Activated T-helper 1 cell treated with anti-CD3 and anti-CD28 coated beads, Interleukin-12 subunit alpha, Interleukin-12 subunit beta, Interleukin-2, Interleukin-4 antibody, amounts not matched to agents 30 ng/mL and 10 ng/mL and 1 ng/mL, durations not matched to agents 14 hours and 24 hours and 36 hours (primary cell): ENCODE measurements around the gene GPR152. TPM values are rescaled to one million over a fixed set of nuclear protein-coding genes. Genes with fewer than 3 reads are reported as not detected.
A peak's percentile ranks its signal among the peaks of the same experiment; 100 is the strongest.

ENCODE experiments used
- DNase-seq: peaks from one replicate; pipeline ENCODE4 v3.0.0; 2021; ENCODE audit warnings: low spot score
- H3K27ac Mint-ChIP-seq: one replicate; pipeline ENCODE4 v1.8.0; 2021; ENCODE audit warnings: mild to moderate bottlenecking, mixed read lengths
- H3K27me3 Mint-ChIP-seq: one replicate; pipeline ENCODE4 v1.8.0; 2022; ENCODE audit warnings: mild to moderate bottlenecking, moderate library complexity, mixed read lengths; ENCODE audit not compliant: insufficient read depth
- H3K36me3 Mint-ChIP-seq: one replicate; pipeline ENCODE4 v1.8.0; 2021; ENCODE audit warnings: low read depth, mixed read lengths
- H3K4me1 Mint-ChIP-seq: one replicate; pipeline ENCODE4 v1.8.0; 2021; ENCODE audit warnings: low read depth, mixed read lengths
- H3K4me3 Mint-ChIP-seq: one replicate; pipeline ENCODE4 v1.8.0; 2021; ENCODE audit warnings: mild to moderate bottlenecking, moderate library complexity, mixed read lengths
- H3K9me3 Mint-ChIP-seq: one replicate; pipeline ENCODE4 v1.8.0; 2021; ENCODE audit warnings: mixed read lengths
- intact Hi-C: fragments of 100-400 bp; cut with micrococcal nuclease; formaldehyde crosslinking; loops from one replicate; pipeline ENCODE4 v1.15.1; 2024
- total RNA-seq: library from RNA; stranded (reverse); gene quantifications from 2 replicates; pipeline ENCODE4 v1.2.3, GENCODE V29; 2022

GPR152 gene
- total RNA-seq, 1 donor from 2014 or later = not detected

- H3K9me3 Mint-ChIP-seq = no peaks in the 10 kb centered on the region
- intact Hi-C loops = no loop called here
- DNase-seq = no peak
Observed at GRCh38 chr11:67418476-67419281, 33.9 kb downstream of the GPR152 start.

GRCh38 chr11:67417425-67417824 lies 35.1 kb downstream of the GPR152 start:
- intact Hi-C loops = no loop called here
- peaks cover 26% of the 10 kb centered on the region for H3K4me1 Mint-ChIP-seq
- H3K27me3 Mint-ChIP-seq = peaks cover 20% of the 10 kb centered on the region

More at GRCh38 chr11:67418476-67419281, 33.9 kb downstream of the GPR152 start:
- Mint-ChIP-seq H3K27ac (no peak overlapping the region), H3K4me3 (peak overlapping the region; percentile 37), H3K27me3 (peaks cover 20% of the 10 kb centered on the region), H3K36me3 (no peaks in the 10 kb centered on the region), H3K4me1 (peaks cover 22% of the 10 kb centered on the region)

GRCh38 chr11:67416416-67417335 lies 35.9 kb downstream of the GPR152 start:
- intact Hi-C loops = no loop called here
- no peaks in the 10 kb centered on the region for H3K9me3 Mint-ChIP-seq
- H3K27ac Mint-ChIP-seq = peak overlapping the region; percentile 15
- peaks cover 33% of the 10 kb centered on the region for H3K4me1 Mint-ChIP-seq
- H3K27me3 Mint-ChIP-seq = peaks cover 20% of the 10 kb centered on the region
- peaks cover 3% of the 10 kb centered on the region for H3K36me3 Mint-ChIP-seq
- no peak overlapping the region for H3K4me3 Mint-ChIP-seq
- no peak for DNase-seq

More at GRCh38 chr11:67417425-67417824, 35.1 kb downstream of the GPR152 start:
- no peak overlapping the region for H3K4me3 Mint-ChIP-seq
- H3K27ac Mint-ChIP-seq = no peak overlapping the region
- H3K9me3 Mint-ChIP-seq = no peaks in the 10 kb centered on the region
- no peak for DNase-seq
- peaks cover 3% of the 10 kb centered on the region for H3K36me3 Mint-ChIP-seq

DNA sequence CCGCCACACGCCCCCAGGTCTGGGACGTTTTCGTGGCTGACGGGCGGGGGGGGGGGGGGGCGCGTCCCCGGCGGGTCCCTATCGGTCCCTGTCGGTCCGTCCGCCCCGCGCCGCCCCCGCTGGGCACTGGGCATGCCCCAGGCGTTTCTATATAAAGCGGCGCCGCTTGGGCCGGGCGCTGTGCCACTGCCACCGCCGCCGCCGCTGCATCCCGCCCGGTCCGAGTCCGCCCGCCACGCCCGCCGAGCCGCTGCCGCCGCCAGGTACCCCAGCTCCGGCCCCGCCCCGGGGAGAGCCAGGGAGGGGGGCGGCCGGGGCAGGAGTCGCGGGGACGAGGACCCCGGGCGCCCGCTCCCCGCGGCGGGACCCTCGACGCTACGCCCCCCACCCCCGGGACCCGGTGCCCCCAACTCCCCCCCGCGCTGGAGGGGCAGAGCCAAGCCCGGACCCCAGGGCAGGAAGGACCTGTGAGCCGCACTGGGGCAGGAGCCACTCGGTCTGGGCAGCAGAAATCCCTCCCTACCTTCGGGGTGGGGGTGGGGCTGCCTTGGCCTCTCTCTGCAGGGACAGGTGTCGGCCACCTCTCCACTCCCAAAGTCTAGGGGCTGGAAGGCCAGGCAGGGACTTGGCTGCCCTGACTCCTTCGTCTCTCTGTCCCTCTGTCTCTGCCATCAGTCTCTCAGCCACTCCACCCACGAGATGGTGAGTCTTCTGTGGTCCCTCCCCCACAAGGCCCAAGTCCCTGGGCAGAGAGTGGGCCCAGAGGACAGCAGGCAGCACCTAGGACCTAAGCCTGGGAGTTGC lies 36.8 kb downstream of the GPR152 start, which contains the start of gene CARNS1:
Gene CARNS1, plus strand, starts transcription at position 178 of the 804 bp plus-strand sequence. Its CDS starts 522 bp downstream, at position 700.
- Mint-ChIP-seq H3K36me3 (peaks cover 3% of the 10 kb centered on the region), H3K4me3 (no peak within 1 kb of the TSS), H3K27me3 (peaks cover 20% of the 10 kb centered on the region), H3K4me1 (peaks cover 31% of the 10 kb centered on the region), H3K9me3 (no peaks in the 10 kb centered on the region), H3K27ac (no peak within 1 kb of the TSS)
- no peak for DNase-seq
- intact Hi-C loops = no loop called here

DNA sequence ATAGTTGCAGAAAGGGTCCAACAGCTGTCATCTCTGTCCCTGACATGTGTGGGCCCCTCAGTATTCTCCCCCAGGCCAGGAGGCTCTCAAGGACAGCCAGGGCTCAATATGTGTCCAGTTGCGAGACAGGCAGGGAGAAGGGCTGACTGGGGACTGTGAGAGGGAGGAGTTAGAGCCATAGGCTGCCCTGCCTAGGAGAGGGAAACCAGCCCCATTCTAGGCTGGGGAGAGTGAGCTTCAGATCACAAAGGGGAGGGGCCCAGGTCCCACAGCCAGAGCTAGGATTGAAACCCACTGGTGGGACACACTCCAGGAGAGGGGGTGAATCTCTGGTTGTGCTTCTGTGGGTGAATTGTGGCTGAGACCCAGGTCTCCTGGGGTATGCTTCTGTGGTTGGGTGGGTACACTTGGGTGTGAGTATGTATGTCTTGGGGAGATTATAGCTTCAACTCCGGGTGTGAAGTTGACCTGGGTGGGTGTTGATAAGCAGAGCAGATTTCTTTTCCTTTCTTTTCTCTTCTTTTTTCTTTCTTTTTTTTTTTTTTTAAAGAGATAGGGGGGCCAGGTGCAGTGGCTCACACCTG lies 39.2 kb downstream of the GPR152 start:
- Mint-ChIP-seq H3K9me3 (no peaks in the 10 kb centered on the region), H3K27ac (peak overlapping the region; percentile 38), H3K36me3 (peaks cover 11% of the 10 kb centered on the region), H3K4me3 (no peak overlapping the region), H3K4me1 (peaks cover 45% of the 10 kb centered on the region), H3K27me3 (peaks cover 20% of the 10 kb centered on the region)
- intact Hi-C loops = no loop called here
- DNase-seq = no peak

GRCh38 chr11:67412495-67413179 lies 39.9 kb downstream of the GPR152 start:
- no peak overlapping the region for H3K4me3 Mint-ChIP-seq
- H3K36me3 Mint-ChIP-seq = peaks cover 14% of the 10 kb centered on the region
- H3K4me1 Mint-ChIP-seq = peaks cover 52% of the 10 kb centered on the region
- no peaks in the 10 kb centered on the region for H3K9me3 Mint-ChIP-seq
- intact Hi-C loops = no loop called here
- no peak for DNase-seq
- H3K27me3 Mint-ChIP-seq = peaks cover 20% of the 10 kb centered on the region
- peak overlapping the region; percentile 29 for H3K27ac Mint-ChIP-seq

DNA sequence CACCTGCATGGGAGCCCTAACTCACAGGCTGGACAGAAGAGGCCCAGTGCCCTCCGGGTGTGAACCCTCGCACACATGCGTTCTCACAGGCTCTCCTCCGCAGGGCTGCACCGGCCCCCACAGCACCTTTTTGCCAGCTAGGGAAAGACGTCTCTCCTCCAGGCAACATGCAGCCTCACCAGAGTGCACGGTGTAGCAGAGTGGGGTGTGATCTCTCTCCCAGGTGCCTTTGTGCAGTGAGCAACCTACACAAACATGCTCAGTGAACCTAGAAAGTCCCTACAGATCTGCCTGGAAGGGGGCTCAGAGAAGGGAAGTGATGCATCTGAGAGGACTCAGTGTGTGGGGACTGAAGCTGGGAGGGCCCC lies 40.8 kb downstream of the GPR152 start:
- Mint-ChIP-seq H3K4me1 (peaks cover 59% of the 10 kb centered on the region), H3K9me3 (no peaks in the 10 kb centered on the region), H3K4me3 (peak overlapping the region; percentile 33), H3K27me3 (peaks cover 18% of the 10 kb centered on the region), H3K36me3 (peaks cover 21% of the 10 kb centered on the region), H3K27ac (no peak overlapping the region)
- no peak for DNase-seq
- intact Hi-C loops = no loop called here

- intact Hi-C loops = no loop called here
- H3K9me3 Mint-ChIP-seq = no peaks in the 10 kb centered on the region
- peaks cover 26% of the 10 kb centered on the region for H3K36me3 Mint-ChIP-seq
- H3K27me3 Mint-ChIP-seq = peaks cover 12% of the 10 kb centered on the region
- H3K4me1 Mint-ChIP-seq = peaks cover 59% of the 10 kb centered on the region
- DNase-seq = no peak
- H3K4me3 Mint-ChIP-seq = peak overlapping the region; percentile 84
- peak overlapping the region; percentile 8 for H3K27ac Mint-ChIP-seq
Observed at GRCh38 chr11:67410984-67411784, 41.3 kb downstream of the GPR152 start.

DNA sequence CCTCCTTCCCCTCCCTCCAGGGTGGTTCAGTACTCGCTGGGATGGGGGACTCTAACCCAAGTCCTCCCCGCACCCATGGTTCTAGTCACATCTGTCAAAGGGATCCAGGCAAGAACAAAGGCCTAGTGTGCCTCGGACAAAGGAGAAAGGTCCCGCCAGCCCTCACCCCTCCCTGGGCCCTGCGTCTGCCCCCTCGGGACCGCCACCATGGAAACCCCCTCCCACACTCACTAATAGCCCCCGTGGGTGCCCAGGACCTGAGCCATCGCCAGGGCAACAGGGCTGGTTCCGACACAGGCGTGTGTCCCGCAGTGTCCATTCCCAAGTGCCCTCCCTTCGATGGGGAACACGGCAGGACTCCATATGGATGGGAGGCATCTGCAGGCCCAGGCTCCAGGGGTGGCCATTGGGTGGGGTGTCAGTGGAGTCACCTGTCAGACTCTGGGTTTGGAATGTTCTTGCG lies 42.1 kb downstream of the GPR152 start:
- peak overlapping the region; percentile 71 for H3K27ac Mint-ChIP-seq
- H3K9me3 Mint-ChIP-seq = no peaks in the 10 kb centered on the region
- no peak for DNase-seq
- H3K36me3 Mint-ChIP-seq = peaks cover 28% of the 10 kb centered on the region
- H3K4me3 Mint-ChIP-seq = peak overlapping the region; percentile 84
- intact Hi-C loops = no loop called here
- peaks cover 64% of the 10 kb centered on the region for H3K4me1 Mint-ChIP-seq
- peaks cover 10% of the 10 kb centered on the region for H3K27me3 Mint-ChIP-seq

GRCh38 chr11:67409781-67410368 lies 42.7 kb downstream of the GPR152 start:
- intact Hi-C loops = loop anchor here (1.0 to 10.0 kb wide), 4 partner anchors 11 to 1555 kb away; partner anchors contain the start of genes CFL1, CHKA and NDUFV1
- Mint-ChIP-seq H3K4me1 (peaks cover 69% of the 10 kb centered on the region), H3K27ac (peak overlapping the region; percentile 94), H3K36me3 (peaks cover 28% of the 10 kb centered on the region), H3K4me3 (peak overlapping the region; percentile 84), H3K9me3 (no peaks in the 10 kb centered on the region), H3K27me3 (peaks cover 7% of the 10 kb centered on the region)
- DNase-seq = no peak
